NCI-H2029 (cell line): Measurements from ENCODE around the gene BZW2.
"Not testable (repeated sequence)": the region's sequence is repeated elsewhere in the genome, so short reads cannot be mapped to it uniquely, and the experiment has no call there.

Source experiments
- DNase-seq: peaks from one replicate; lab custom pipeline; 2025; lab: John Stamatoyannopoulos, UW

BZW2 gene

DNA sequence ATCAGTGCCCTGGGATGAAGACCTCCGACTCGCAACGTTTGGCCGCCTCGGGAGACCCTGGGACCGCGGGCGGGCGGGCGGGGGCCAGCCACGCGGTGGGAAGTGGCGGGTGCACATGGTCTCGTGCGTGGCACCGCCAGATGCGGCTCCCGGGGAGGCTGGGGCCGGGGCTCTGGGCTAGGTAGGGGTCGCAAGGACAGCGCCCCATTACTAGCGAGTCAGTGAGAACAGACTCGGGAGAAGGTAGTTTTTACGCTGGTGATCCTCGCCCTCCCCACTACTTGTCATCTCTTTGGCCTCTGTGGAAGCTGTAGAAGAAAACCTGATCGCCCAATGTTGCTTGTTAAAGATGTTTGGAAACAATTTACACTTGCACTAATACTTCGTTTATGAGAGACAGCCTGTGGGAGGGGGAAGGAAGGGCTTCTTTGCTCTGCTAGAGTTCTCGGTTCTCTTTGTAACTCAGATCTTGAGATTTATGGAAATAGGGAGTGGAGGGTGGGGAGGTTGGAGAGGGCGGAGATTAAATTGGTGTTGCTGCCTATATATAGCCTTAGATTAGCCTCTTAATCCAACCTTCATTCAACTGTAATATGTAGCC, 591 bp downstream of the BZW2 start:
- DNase-seq = no peak

DNA sequence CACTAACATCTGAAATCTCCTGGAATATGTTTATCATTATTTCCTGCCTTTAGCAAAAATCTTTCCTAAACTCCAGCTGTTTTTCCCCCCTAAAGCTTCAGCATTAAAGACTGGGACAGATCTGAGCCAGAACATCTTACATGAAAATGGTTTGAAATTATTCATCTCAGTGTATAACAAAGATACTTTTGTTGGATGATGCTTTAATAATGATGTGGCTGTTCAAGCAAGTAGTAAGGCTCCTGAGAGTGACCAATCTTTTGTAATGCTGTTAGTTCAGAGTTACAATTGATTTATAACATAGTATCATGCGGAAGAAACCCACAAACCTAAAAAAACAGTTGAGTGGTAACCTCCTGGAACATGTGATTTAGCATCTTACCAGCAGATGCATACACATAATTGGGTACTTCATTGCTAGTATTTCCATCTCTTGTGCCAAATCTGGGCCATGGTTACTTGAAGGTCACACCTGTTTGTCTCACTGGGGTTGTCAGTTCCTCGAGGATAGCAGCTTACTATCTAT, 1.5 kb downstream of the BZW2 start:
- DNase-seq = no peak

- no peak for DNase-seq
These were observed 2.6 kb downstream of the BZW2 start for GRCh38 chr7:16648551-16648950.

- DNase-seq = no peak
These were observed 3.2 kb downstream of the BZW2 start for GRCh38 chr7:16649196-16649595.

DNA sequence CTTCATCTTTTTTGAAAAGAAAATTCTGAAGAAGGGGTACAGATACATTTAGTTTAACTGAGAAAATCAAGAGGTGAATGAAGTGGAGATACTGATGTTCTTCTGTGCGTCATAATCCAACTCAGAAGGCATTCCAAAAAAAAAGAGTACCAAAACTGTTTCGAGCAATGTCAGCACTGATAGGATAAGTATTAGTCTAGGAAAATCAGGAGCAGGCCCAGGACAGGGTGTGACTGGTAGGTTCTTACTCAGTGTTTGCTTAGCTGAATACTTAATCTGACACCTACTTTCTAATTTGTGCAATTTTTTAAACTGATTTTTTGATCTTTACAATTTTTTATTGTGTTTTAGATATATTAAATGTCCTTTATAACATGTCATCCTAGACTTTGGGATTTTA, 4.3 kb downstream of the BZW2 start:
- DNase-seq = no peak

DNA sequence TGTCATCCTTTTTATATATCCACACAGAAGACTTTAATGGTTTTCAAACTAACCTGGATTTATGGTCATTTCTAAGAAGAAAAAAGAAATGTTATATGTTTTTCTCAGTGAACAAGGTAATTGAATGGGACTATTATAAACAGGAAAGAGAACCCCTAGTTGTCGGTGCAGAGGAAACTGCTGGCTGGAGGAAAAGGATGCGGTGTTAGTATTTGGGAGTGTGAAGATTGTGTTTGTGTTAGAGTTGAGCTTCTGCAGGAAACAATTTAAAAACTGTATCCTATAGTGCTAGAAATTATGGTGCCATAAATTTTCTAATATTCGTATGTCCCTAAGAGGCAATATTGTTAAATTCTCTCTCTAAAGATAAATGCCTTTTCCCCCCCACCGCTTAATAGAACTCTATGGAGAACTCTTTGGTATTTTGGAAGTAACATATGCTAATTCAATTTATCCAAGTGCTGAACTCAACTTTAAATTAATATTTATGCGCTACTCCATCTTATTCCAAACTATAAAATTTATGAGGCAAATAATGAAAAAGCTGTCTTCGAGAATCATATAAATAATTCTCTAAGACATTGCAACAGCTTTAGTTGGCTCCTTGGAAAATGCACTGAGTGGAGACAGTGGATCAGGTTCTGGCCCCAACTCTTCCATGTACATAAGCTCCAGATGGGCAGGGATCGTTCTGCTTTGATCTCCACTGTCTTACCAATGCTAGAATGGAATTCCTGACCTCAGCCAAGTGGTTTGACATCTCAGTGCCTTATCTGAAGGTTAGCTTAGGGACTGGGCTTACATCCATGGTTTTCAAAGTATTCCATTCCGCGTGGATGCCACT, 5.6 kb downstream of the BZW2 start:
- DNase-seq = no peak

DNA sequence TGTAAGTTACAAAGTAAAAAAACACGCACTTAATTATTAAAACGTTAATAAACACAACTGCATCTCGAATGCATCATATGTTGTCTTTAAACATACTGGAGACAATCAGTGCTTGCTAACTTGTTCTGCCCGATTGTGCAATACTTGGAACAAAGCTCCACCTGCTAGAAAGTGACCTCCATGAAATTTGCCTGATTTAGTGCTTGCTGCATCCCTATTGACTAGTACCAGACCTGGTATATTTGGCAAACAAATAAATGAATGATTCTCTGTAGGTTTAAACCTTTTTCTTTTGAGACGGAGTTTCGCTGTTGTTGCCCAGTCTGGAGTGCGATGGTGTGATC, 6.2 kb downstream of the BZW2 start:
- DNase-seq = no peak

DNA sequence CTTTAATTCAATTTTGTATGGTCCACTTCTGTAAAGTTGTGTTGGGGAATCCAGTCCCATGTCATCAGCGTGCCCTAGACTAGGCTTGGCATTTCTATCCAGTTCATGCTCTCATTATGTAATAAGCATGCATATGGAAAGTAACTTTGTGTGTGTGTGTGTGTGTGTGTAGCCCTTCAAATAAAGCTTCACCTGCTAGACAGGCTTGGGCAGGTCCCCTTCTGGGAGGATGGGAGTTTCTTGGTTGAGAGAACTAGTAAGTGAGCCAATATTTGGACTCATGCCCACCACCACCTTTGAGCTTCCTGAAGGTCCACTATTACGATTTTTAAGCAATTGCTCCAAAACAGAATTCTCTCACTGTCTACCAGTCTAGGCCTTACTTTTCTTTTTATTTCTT, 6.9 kb downstream of the BZW2 start:
- peak; percentile 53 for DNase-seq

DNA sequence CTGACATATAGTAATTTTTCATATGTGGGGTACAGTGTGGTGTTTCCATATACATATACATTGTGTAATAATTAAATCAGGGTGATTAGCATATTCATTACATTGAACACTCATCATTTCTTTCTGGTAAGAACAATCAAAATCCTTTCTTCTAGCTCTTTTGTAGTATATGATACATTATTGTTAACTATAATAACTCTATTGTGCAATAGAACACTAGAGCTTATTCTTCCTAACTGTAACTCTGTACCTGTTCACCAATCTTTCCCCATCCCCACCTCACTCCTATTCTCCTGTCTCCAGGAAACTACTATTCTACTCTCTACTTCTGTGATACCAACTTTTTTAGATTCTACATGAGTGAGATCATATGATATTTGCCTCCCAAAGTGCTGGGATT, 9.4 kb downstream of the BZW2 start:
- no peak for DNase-seq

DNA sequence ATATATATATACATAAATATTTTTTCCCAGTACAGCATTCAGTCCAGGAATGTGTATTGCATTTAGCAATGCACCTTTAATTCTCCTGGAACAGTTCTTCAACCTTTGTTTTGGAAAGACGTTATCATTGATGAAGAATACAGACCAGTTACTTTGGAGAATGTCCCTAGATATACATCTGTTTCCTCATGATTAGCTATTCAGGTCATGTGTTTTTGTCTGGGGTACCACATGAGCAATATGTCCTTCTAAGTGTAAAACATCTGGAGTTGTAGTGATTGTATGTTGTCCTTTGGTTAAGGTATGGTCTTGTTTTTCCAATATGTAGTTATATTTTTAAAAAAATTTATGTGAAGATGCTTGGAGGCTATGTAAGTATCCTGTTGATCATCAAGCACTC, 10.2 kb downstream of the BZW2 start:
- DNase-seq = no peak

GRCh38 chr7:16657656-16658279, 11.8 kb downstream of the BZW2 start:
- DNase-seq = no peak

GRCh38 chr7:16659854-16660497, 14.0 kb downstream of the BZW2 start:
- DNase-seq = not testable (repeated sequence)

DNA sequence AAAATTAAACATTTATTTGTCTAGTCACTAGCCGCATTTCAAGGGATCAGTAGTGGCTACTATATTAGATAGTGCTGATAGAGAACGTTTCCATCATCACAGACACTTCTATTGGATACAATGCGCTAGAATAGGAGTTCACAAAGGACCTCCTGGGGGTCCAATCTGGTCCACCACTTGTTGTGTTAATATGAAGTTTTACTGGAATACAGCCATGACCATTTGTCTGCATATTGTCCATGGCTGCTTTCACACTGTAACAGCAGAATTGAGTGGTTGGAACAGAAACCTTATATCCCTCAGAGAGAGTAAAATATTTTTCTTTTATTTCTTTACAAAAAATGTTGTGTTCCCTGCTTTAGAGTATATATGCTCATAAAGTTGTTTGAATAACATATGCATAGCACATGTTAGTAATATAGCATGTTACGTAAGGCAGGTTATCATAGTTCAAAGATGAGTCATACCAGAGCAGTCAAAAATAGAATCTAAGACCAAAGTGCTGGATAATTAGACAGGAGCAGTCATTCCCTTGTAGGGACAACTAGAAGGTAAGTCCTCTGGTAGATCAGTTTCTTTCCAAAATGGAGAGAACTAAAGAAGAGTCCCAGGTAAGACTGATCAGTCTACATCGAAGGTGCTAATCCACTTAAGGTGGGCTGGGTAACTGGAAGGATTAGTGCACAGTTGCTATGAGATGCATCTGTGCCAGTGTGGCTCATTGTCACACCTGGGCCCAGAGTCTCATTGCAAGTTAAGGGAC, 14.9 kb downstream of the BZW2 start:
- DNase-seq = no peak

GRCh38 chr7:16661924-16662323, 15.9 kb downstream of the BZW2 start:
- DNase-seq = no peak

GRCh38 chr7:16667355-16667754, 21.4 kb downstream of the BZW2 start:
- DNase-seq = no peak

DNA sequence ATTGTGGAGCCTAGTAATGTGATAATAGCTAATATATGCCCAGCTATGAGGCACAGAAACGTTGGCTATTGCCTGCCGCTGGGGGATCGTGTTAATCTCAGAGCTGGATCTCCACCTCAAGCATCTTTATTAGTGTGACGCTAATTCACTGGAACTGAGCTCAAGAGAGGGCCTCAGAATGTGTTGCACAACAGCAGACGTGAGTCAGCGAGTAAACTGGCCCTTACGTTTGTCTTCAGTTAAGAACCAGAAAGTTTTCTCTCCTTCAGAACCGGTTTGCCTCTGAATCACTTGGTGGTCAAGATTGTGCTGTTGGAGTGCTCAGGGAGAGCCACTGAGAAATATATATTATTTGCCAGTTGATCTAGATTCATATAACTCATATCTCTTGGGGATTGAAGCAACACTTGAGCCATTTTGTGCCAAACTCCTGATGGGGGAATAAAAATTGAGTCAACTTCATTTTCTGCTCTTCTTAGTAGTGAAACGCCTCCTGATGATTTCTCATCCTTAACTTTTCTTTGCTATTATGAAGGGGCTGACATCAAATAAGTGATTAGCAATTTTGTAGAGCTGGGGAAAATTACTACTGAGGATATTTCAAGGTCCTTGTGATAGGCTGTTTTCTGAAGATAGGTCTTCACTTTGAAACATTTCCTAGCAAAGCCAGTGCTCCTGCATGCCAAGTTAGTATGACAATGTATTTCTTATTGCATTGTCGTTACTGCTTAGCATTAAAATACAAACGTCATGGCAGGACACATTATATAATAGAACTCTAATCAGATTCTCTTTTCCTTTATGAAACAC, 22.3 kb downstream of the BZW2 start:
- no peak for DNase-seq

DNA sequence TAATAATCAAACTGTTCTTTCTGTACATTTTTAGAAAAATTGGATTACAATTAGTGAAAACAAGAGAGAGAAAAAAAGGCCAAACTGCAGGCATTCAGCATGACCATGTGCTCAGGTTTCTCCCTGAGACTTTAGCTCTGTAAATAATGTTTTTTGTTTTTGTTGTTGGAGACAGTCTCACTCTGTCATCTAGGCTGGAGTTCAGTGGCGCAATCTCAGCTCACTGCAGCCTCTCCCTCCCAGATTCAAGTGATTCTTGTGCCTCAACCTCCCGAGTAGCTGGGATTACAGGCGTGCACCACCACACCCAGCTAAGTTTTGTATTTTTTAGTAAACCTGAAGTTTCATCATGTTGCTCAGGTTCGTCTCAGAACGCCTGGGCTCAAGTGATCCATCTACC, 23.0 kb downstream of the BZW2 start:
- no peak for DNase-seq

- DNase-seq = no peak
These were observed 23.6 kb downstream of the BZW2 start for GRCh38 chr7:16669581-16669980.

GRCh38 chr7:16670021-16670420, 24.0 kb downstream of the BZW2 start:
- DNase-seq = no peak

DNA sequence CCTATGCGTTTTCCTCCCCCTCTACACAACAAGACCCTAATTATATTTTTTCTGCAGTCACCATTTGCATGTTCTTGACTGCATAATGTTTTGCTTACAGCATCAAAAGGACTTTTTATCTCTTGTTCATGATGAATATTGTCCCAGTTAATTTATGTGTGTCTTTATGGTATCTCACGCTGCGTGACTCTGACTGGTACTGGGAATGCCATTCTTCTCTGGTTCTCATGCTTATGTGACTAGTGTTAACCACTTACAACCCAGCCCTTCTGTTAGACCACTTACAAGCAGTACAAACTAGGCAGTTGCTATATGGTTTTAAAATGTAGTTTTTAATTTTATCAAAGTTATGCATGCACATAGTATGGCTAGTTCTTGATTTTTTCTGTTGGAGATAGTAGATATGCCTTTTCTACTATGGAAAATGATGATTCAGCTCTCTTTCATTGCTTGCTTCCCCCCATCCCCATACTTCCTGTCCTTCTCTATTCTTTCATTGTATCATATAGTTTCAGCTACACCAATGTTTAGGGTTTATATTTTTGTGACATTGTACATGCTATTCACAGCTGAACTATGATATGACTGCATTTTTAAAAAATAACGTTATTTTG, 24.9 kb downstream of the BZW2 start:
- no peak for DNase-seq

GRCh38 chr7:16671811-16672210, 25.8 kb downstream of the BZW2 start:
- no peak for DNase-seq
